GM18870 (cell line): ENCODE data around the gene C11orf86.

Experiments used
- ATAC-seq: cut with Tn5 transposase; IDR thresholded peaks from one replicate; pipeline ENCODE4 v1.9.1; 2021; ENCODE audit warnings: moderate library complexity; ENCODE audit not compliant: unreplicated experiment

Gene C11orf86

DNA sequence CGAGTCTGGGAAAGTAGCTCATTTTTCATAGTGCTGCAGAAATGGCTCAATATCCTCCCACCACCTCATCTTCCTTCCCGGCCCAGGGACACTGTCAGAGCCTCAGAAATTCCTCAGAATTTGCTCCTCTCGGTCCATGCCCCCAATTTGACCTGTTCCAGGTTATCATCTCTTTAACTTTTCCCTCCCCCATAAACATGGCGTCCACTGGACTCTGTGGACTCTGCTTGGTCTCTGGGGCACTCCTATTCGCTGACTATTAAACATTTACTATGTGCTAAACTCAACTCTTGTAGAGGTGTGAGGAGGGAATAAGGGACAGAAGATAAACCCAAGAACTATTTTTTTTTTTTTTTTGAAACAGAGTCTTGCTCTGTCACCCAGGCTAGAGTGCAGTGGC is 8.8 kb upstream of the C11orf86 start:
- ATAC-seq = no peak

DNA sequence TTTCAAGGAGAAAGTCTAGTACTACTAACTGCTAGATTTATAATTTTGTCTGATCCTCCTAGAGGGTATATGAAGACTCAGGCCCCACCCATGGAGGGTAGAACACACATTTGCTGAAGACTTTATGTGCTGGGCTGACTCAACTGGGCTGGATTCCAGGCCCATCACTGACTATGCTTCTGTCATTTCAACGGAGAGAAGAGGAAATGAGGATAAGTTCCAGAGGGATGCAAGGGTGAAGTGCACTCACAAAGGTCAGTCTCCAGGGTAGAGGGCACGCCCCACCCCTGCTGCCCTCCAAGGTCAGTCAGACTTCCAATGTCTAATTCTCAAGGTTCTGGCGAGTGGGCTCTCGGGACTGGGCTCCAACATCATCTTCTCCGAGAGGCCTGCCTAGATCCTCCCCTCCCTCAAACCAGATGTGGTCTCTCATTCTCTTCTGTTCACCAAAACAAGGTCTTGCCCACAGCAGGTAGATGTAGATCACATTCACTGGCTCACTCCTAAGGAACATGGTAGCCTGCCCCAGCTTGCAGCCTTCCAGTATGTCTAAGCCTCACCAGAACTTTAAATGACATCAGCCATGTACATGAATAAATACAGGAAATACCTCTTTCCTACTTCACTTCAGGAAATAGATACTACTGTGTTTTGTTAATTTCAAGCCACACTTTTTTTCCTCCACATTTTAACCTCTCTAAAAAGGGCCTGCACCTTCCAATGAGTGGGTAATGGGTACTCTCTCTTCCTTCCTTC is 7.3 kb upstream of the C11orf86 start:
- no peak for ATAC-seq

GRCh38 chr11:66969584-66970225 is 5.4 kb upstream of the C11orf86 start:
- no peak for ATAC-seq

GRCh38 chr11:66970371-66970806 is 4.7 kb upstream of the C11orf86 start:
- no peak for ATAC-seq

GRCh38 chr11:66970807-66971442 is 4.2 kb upstream of the C11orf86 start:
- no peak for ATAC-seq

DNA sequence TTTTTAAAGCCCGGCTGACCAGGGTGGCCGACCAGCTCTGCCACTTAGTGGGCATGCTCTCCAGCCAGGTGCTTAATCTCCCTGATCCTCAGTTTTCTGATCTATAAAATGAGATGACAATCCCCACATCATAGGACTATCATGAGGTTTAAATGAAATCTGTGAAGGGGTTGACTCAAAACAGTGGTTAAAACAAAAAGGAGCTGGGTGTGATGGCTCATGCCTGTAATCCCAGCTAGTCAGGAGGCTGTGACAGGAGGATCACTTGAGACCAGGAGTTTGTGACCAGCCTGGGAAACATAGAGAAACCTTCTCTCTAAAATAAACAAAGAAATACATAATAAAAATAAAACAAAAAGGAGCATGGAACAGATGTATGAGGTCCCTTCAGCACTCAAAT is 3.6 kb upstream of the C11orf86 start:
- no peak for ATAC-seq

- ATAC-seq = no peak
Measured at GRCh38 chr11:66973956-66974580, 1.0 kb upstream of the C11orf86 start.

DNA sequence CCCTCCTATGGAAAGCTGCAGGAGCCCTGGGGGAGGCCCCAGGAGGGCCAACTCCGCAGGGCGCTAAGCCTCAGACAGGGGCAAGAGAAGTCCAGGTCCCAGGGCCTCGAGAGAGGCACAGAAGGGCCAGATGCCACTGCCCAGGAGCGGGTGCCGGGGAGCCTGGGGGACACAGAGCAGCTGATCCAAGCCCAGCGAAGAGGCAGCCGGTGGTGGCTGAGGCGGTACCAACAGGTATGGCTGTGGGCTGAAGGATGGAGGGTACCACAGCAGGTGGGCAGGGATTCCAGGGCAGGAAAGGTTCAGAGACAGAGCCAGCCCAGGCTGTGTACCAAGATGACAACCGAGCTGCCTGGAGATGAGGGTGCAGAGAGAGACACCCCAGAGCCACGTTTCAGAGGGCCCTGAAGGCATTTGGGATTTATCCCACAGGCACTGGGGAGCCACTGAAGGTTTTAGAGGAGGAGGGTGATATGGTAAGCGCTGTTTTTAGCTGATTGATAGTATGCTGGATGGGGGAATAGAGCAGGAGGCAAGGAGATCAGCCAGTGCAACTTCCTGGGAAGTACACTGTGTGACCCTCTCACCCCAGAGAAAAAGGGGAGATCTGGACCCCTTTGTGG is 412 bp downstream of the C11orf86 start:
- ATAC-seq = no peak

DNA sequence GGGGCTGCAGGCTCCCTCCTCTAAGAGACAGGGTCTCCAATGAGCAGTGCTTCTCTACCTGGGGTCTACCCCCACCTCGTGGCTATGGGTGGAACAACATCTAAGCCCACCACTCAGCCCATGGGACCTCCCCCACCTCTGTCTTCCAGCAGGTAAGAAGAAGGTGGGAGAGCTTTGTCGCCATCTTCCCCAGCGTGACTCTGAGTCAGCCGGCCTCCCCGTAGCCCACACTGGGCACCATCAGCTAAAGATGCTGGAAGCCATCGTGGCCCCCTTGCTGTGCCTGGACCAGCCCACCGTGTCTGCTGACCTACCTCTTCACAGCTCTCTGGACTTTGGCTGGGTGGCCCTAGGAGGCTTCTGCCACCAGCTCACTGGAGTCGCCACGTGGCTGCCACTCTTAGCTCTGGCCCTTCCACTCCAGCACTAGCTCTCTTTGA is 944 bp downstream of the C11orf86 start:
- no peak for ATAC-seq

GRCh38 chr11:66976925-66977324 is 1.8 kb downstream of the C11orf86 start:
- ATAC-seq = no peak

DNA sequence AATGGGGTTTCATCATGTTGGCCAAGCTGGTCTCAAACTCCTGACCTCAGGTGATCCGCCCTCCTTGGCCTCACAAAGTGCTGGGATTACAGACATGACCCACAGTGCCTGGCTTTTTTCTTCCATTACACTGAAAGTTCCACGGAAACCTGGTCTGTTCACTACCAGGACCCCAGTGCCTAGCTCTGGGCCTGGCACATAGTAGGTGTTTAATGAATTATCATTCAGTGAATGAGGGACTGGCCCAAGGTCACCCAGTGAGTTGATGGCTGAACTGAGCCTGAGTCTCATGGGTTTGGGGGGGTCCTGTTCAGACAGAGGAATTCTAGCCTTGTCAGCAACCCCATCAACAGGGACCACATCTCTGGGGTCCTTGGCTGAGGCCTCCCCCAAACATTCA is 3.1 kb downstream of the C11orf86 start:
- ATAC-seq = no peak

- ATAC-seq = no peak
Measured at GRCh38 chr11:66978717-66979116, 3.6 kb downstream of the C11orf86 start.

DNA sequence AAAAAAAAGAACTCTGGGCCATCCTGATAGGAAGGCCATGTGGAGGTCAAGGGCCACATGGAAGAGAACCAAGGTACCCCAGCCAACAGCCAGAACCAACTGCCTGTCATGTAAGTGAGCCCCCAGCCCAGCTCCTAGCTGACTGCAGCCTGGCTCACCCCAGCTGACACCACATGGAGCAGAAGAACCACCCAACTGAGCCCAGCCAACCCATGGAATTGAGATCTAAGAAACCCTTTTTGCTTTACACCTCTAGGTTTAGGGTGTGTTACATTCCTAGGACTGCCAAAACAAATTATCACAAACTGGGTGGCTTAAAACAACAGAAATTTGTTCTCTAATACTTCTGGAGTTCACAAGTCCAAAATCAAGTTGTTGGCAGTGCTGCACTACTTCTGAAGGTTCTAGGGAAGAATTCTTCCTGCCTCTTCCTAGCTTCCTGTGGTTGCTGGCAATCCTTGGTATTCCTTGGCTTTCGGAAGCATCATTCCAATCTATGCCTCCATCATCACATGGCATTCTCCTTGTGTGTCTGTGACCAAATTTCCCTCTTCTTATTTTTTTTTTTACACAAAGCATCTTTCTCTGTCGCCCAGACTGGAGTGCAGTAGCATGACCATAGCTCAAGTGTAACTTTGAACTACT is 4.4 kb downstream of the C11orf86 start:
- ATAC-seq = no peak

DNA sequence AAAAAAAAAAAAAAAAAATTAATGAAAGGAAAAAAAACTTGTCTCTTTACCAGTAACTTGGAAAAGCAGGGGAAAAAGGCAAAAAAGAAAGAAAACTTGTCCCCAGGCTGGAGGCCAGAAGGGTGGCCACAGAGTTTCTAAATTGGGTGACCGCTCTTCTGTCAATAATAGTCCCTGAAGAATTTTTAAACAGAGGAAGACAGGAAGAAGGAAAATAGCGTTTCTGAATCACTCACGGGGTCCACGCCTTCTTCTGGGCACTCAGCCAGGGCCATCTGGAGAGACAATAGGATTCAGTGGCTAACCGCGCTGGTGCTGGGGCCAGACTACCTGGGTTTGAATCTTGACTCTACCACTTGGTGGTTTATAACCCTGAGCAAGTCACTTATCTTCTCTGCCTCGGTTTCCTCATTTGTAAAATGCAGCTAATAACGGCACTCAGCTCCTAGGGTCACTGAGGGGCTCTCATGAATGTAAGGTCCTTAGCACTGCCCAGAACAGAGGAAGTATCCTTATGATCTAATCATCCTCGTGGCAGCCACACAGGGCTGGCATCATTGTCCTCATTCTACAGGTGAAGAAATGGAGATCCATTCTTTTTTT is 7.0 kb downstream of the C11orf86 start:
- ATAC-seq = no peak

DNA sequence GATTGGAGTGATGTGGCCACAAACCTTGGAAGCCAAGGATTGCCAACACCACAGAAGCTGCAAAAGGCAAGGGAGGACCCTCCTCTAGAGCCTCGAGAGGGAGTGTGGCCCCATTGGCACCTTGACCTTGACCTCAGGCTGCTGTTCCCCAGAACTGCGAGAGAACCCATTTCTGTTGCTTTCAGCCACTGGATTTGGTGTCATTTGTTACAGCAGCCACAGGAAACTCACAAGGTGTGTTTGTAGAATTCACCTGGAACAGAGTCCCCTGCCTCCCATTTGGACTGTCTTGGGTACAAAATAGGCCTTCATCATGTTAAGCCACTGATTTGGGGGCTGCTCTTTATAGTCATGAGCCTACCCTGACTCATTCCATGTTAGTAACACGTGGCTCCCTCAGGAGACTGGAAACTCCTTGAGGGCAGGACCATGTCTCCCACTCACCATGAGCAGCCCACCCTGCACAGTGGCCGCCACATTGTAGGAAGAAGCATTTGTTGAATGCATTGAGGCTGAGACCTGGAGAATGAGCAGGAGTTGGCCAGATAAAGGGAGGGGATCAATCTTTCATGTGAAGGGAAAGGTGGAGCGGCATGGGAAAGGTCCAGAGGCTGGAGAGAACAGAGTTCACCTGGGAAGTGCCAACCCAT is 8.3 kb downstream of the C11orf86 start:
- ATAC-seq = no peak

GRCh38 chr11:66985508-66986177 is 10.5 kb downstream of the C11orf86 start:
- no peak for ATAC-seq

- ATAC-seq = no peak
Measured at GRCh38 chr11:66986178-66986545, 11.1 kb downstream of the C11orf86 start.

DNA sequence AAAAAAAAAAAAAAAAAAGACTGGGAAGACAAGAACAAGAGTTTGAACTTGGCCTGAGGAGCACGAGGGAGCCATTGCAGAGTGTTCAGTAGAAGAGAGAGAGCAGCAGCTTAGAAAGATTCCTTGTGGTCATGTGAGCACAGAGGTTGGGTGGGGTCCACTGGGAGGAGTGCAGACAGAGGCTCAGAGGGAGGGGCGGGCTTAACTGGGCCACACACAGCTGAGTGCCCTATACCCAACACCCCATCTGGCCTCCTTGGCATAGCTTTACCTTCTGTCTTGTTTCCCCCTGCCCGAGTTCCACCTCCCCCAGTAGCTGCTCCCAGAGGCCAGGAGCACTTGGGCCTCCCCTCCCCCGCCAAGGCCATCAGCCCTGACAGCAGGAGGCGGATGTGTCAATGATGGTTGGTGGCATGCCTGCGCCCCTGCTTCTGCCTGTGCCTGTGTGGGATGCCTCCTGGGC is 12.1 kb downstream of the C11orf86 start:
- ATAC-seq = no peak
